ENCODE measurements around the gene SIDT1. TPM values are rescaled to one million over a fixed set of nuclear protein-coding genes. Genes with fewer than 3 reads are reported as not detected.

SIDT1 gene
- total RNA-seq, 1 experiment from 2014 or later, result not detected

GRCh38 chr3:113617726-113618125 lies 85.4 kb downstream of the SIDT1 start:
- ATAC-seq, result no peak
- TF ChIP-seq SIN3A (IDR thresholded peaks at IDR 0.05; ENCODE audit: borderline replicate concordance, insufficient read depth, low read depth, low read length) (no peak), POLR2AphosphoS5 (IDR thresholded peaks at IDR 0.05; ENCODE audit: low read depth, low read length) (no peak), CTCF (IDR thresholded peaks at IDR 0.05) (no peak), TCF7L2 (IDR thresholded peaks at IDR 0.05; ENCODE audit: low read depth, low read length) (no peak), REST (IDR thresholded peaks at IDR 0.05; ENCODE audit: insufficient read depth in 1 of 2, low read depth in 2 of 2, low read length in 1 of 2) (no peak)
- intact Hi-C loops (cut with micrococcal nuclease; ENCODE audit: unreplicated experiment) (no loop called here), in situ Hi-C loops (cut with HindIII; ENCODE audit: low pct_unique_long_range_greater_than_20kb, low sequenced_read_pairs) (no loop called here)
- POLR2A ChIA-PET, result no interaction called here
- Histone ChIP-seq H3K36me3 (ENCODE audit: control insufficient read depth, insufficient read depth, low read length) (no peaks in the 10 kb centered on the region), H3K27ac (ENCODE audit: low read length) (no peak overlapping the region), H3K9me3 (ENCODE audit: control insufficient read depth, insufficient read depth, low read depth, low read length) (no peaks in the 10 kb centered on the region), H3K27me3 (ENCODE audit: control insufficient read depth, insufficient read depth, low read length) (no peaks in the 10 kb centered on the region), H3K4me3 (ENCODE audit: low read depth in 2 of 2, low read length in 2 of 2) (no peak overlapping the region), H3K4me1 (ENCODE audit: control insufficient read depth, insufficient read depth, low read length) (no peaks in the 10 kb centered on the region)
- no TSS peak for BruUV-seq (replicated peaks)
- CTCF ChIA-PET, result no interaction called here
- DNase-seq (ENCODE audit: low read depth, low spot score), result no peak

GRCh38 chr3:113620091-113620490 lies 87.7 kb downstream of the SIDT1 start:
- no peak for DNase-seq (ENCODE audit: low read depth, low spot score)
- no peaks in the 10 kb centered on the region for H3K4me1 ChIP-seq (ENCODE audit: control insufficient read depth, insufficient read depth, low read length)
- peaks cover 2% of the 10 kb centered on the region; the same call in 1 of the 2 replicates for H3K27me3 ChIP-seq (ENCODE audit: control insufficient read depth, insufficient read depth, low read length)
- CTCF ChIA-PET, result no interaction called here
- H3K36me3 ChIP-seq (ENCODE audit: control insufficient read depth, insufficient read depth, low read length), result no peaks in the 10 kb centered on the region
- H3K9me3 ChIP-seq (ENCODE audit: control insufficient read depth, insufficient read depth, low read depth, low read length), result no peaks in the 10 kb centered on the region
- H3K4me3 ChIP-seq (ENCODE audit: low read depth in 2 of 2, low read length in 2 of 2), result no peak overlapping the region
- intact Hi-C loops (cut with micrococcal nuclease; ENCODE audit: unreplicated experiment) (loop anchor here (10.0 kb wide), 1 partner anchor 485 kb away; no protein-coding TSS in a partner anchor), in situ Hi-C loops (cut with HindIII; ENCODE audit: low pct_unique_long_range_greater_than_20kb, low sequenced_read_pairs) (no loop called here)
- no peak overlapping the region for H3K27ac ChIP-seq (ENCODE audit: low read length)
- no peak for ATAC-seq
- POLR2A ChIA-PET, result interaction anchor here (0.6 kb wide), 1 partner anchor 342 kb away, joined by 3 read pairs; no protein-coding TSS in a partner anchor
- no TSS peak for BruUV-seq (replicated peaks)
- TF ChIP-seq POLR2AphosphoS5 (IDR thresholded peaks at IDR 0.05; ENCODE audit: low read depth, low read length) (no peak), REST (IDR thresholded peaks at IDR 0.05; ENCODE audit: insufficient read depth in 1 of 2, low read depth in 2 of 2, low read length in 1 of 2) (no peak), SIN3A (IDR thresholded peaks at IDR 0.05; ENCODE audit: borderline replicate concordance, insufficient read depth, low read depth, low read length) (no peak), CTCF (IDR thresholded peaks at IDR 0.05) (no peak), TCF7L2 (IDR thresholded peaks at IDR 0.05; ENCODE audit: low read depth, low read length) (no peak)
